ENCODE results near the gene PRKCH. TPM values are rescaled to one million over a fixed set of nuclear protein-coding genes. Genes with fewer than 3 reads are reported as not detected.

The PRKCH gene
- total RNA-seq, 1 donor from 2014 or later, result 6.6 TPM

- DNase-seq (ENCODE audit: low read depth), result no peak
These were observed 242.7 kb downstream of the PRKCH start for GRCh38 chr14:61563880-61564617.

GRCh38 chr14:61564618-61565091 lies 243.3 kb downstream of the PRKCH start:
- DNase-seq (ENCODE audit: low read depth), result peak; percentile 97

GRCh38 chr14:61565181-61565580 lies 243.8 kb downstream of the PRKCH start:
- DNase-seq (ENCODE audit: low read depth), result no peak

GRCh38 chr14:61565836-61566536 lies 244.6 kb downstream of the PRKCH start:
- peak; percentile 69 for DNase-seq (ENCODE audit: low read depth)

- peak; percentile 92 for DNase-seq (ENCODE audit: low read depth)
These were observed 245.3 kb downstream of the PRKCH start for GRCh38 chr14:61566537-61567225.

DNA sequence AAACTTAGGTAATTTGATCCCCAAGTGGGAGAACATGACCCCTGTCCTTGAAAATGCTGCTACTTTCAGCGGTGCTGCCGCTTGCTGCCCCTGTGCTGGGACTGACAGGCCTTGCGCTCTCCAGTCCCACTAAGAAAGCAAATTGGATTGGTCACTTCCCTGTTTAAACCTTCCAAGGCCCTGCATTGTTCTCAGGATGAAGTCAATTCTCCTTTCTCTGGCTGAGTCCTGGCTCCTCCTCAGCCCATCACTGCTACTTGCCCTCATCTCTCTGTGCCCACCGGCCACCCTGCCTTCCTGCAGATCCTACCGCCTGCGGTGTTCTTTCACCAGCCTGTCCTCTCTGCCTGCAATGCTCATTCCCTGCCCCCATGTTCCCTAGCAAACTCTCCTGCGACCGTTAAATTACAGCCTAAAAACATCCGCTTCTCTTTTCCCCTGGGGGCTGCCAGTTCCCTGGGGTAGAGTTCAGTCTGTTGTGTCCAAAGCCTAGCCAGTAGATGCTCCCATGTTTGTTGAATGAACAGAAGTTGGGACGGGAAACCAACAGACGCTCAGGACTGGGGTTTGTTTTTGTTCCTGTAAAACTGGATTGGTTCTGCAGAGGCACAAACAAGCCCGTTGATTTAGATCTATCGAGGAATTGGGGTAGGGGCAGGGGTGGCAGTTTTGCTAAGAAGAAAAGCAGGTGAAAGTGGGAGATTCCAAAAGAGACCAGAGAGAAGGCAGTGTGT lies 246.6 kb downstream of the PRKCH start:
- DNase-seq (ENCODE audit: low read depth), result no peak

DNA sequence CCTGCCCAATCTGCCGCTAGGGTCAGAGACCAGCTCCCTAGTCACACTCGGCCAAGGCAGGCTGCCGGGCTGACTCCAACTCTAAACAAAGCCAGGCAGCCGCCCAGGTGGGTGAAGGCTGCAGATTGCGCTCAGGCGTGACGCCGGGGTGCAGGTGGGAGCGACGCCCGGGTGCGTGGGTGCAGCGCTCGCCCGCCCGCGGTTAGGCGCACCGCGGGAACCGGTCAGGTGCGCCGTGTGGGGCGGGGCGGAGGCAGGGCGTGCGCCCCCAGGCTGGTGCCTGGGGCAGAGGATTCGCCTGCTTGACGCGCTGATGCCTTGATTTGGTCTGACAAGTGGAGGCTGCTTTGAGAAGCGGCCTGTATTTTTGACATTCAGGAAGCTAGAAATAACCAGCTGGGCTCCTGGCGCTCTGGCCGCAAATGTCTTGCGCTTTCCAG lies 247.2 kb downstream of the PRKCH start:
- DNase-seq (ENCODE audit: low read depth), result peak; percentile 70

GRCh38 chr14:61569308-61569707 lies 247.9 kb downstream of the PRKCH start:
- DNase-seq (ENCODE audit: low read depth), result no peak

DNA sequence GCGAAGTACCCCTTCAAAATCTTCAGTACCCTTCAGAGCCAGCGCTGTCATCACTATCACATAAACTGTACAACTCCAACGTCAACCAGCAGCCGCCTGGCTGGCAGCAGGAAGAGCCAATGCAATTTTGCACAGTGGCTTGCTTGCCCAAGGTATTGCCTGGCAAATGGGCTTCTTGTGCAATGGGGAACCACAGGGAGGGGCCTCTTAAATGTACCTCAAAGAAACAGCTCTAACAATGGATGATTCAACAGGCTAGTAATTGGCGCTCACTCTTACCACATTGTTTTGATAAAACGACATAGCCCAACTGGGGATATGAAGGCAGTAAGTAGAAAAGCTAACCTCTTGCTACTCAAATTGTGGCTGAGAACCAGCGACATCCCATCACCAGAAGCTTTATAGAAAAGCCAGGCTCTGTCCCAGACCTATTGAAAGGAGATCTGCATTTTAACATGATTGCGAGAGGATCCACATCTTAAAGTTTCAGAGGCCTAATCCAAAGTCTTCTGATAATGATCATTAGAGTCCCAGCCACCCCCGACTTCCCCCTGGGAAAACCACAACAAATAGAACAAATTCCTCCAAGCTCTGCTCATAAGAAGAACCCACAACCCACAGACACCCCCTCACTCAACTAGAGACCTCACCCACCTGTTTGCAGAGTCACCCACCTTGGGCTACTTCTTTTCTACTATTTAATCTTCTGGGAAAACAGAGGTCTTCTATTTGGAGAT lies 248.6 kb downstream of the PRKCH start:
- peak; percentile 99 for DNase-seq (ENCODE audit: low read depth)

- no peak for DNase-seq (ENCODE audit: low read depth)
These were observed 249.3 kb downstream of the PRKCH start for GRCh38 chr14:61570549-61571290.

- DNase-seq (ENCODE audit: low read depth), result no peak
These were observed 250.5 kb downstream of the PRKCH start for GRCh38 chr14:61571917-61572316.

DNA sequence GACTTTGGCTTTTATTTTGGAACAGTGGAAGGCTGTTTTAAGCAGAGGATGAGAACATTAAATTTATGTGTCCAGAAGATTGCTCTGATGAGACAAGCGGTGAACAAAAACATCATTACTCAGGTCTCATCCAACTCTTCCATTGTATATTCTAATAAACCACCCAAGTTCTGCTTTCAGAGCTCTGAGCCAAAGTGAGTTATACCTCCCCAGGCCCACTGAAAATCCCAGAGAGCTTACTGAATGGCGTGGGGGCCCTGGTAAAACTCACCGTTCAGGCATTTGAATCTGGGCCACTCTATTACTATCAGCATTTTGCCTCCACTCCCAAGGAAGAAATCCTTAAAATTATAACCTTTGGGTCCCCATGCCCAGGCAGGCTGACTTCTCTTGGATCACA lies 251.9 kb downstream of the PRKCH start:
- no peak for DNase-seq (ENCODE audit: low read depth)

DNA sequence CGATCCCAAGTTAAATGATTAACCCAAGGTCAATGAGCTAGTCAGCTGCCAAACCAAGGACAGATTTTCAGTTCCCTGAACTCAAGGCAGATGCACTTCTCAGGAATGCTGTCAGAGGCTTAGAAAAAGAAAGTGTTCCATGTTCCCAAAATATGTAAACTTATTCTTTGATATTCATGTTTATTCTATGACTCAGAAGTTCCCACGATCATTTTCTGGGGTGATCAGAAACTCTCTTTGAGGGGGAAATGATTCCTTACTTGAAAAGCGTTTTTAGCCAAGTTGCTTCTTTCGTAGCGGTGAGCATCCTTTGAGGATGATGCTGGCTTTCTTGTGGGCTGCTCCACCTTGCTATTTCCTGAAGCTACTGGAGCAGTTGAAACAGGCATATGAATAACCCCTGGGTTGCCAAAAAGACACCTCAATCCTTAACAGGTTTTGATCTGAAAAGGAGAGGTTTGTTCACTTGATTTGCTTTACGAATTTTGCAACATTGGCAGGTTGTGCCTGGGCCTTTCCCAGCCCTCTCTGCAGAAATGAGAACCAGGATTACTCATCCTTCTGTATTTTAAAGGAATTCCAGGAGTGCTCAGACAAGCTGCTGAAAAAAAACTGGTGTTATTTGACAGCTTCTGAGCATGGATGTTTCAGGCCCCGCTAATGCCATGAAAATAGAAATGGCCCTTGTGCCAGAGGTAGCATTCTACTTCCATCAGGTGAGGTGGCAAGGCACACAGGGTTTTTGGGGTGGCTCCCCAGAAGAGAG lies 252.6 kb downstream of the PRKCH start:
- peak; percentile 89 for DNase-seq (ENCODE audit: low read depth)

- DNase-seq (ENCODE audit: low read depth), result no peak
These were observed 253.1 kb downstream of the PRKCH start for GRCh38 chr14:61574514-61574807.

- no peak for DNase-seq (ENCODE audit: low read depth)
These were observed 253.7 kb downstream of the PRKCH start for GRCh38 chr14:61575126-61575525.

DNA sequence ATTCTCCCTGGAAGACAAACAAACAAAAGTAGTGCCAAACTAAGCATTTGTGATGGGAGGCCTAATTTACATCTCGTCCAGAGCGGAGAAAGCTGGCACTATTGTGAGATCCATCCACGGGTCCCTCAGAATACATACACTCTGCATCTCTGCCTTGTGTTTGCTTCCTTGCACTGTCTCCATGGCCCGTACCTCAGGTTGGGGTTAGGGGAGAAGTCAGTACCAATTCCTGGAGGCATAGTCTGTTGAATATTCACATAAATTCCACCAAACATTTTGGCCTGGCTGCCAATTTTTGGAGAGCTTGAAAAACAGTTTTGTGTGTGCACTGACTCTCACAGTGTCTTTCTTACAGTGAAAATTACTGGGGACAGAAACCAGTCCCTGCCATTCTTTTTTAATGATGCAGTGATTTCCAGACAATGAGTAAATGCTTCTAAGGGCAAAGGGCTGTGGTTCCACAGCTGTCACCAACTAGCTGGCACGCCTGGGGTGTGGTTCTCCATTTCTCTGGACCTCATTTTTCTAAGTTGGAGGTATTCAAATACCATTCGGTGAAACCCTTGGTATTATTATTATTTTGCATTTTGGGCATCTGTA lies 254.3 kb downstream of the PRKCH start:
- no peak for DNase-seq (ENCODE audit: low read depth)

DNA sequence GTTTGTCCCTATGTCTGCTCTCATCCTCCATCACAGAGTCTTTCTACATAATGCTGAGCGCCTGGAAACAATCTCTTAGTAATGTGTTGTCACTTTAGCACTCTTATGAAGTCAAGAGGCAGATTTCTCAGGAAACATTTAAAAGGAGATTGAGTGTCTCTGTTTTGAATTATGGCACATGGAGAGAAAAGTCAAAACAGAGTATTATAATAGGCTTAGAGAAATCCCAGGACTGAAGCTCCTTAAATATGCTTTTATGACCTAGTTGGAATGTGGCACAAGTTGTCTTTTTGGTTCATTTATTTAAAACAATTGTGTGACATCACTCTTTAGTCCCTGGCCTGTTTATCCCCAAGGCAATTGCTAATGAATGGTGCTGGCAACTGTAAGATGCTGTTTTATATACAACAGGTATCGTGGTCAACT lies 256.1 kb downstream of the PRKCH start:
- peak; percentile 93 for DNase-seq (ENCODE audit: low read depth)

- no peak for DNase-seq (ENCODE audit: low read depth)
These were observed 257.4 kb downstream of the PRKCH start for GRCh38 chr14:61578745-61579144.

DNA sequence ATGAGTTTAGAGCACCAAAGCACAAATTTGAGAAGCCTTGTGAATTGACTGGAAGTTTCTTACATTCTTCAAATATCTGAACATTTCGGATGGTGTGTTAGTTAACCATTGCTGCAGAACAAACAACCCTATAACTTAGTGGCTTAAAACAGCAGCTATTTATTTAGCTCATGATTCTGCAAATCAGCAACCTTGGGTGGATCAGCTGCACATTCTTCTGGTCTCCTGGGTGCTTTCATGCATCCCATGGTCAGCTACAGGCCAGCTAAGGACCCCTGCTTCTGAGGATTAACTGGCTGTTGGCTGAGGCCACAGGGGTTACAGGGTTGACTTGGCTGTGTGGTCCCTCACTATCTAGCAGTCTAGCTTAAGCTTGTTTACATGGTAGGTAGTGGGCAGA lies 260.0 kb downstream of the PRKCH start:
- peak; percentile 94 for DNase-seq (ENCODE audit: low read depth)

Measured in renal cortical epithelial cell (primary cell).